SK-N-MC (cell line): Measurements from ENCODE around the gene ANKRD30A.

ENCODE experiments used
- EZH2 ChIP-seq: fragments of 200-600 bp; sonication (generic); IDR thresholded peaks from one replicate; pipeline ENCODE4 v1.6.1; 2017; ENCODE audit warnings: antibody characterized with exemption
- FOXP2 ChIP-seq: optimal IDR thresholded peaks from 2 replicates; pipeline ENCODE3; 2011; ENCODE audit warnings: mild to moderate bottlenecking, moderate library complexity; ENCODE audit not compliant: insufficient read depth; ENCODE audit errors: extremely low read length, control extremely low read depth
- POLR2AphosphoS5 ChIP-seq: IDR thresholded peaks from 2 replicates; pipeline ENCODE4 v1.6.1; 2012; ENCODE audit warnings: mild to moderate bottlenecking, low read depth, low read length, borderline replicate concordance

DNA sequence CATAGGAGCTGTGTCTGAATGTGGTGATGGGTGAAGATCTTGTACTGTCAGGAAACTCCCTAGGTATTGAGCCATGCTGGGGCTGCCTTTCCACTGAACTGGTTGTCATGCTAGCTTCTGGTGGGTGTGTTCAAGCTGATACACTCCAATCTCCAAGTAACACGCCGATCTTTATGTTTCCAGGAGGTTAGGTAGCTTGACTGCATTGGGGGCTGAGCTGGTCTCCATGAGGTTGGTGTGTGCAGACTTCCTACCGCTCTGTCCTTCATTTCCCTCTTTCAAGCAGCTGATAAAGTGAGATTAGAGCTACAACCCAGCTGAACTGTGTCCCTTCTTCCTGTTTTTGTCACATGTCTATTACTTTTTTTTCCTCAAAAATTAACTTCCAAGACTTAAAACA lies 265.5 kb downstream of the ANKRD30A start:
- TF ChIP-seq POLR2AphosphoS5 (no peak), EZH2 (no peak), FOXP2 (no peak)
